ENCODE data around the gene F8A1. TPM values are rescaled to one million over a fixed set of nuclear protein-coding genes. Genes with fewer than 3 reads are reported as not detected.
"Not testable (repeated sequence)": the region's sequence is repeated elsewhere in the genome, so short reads cannot be mapped to it uniquely, and the experiment has no call there.

The F8A1 gene
- total and polyA plus RNA-seq, 2 of the 8 experiments (the other 6 are each of a cell fraction or from before 2014, with no cell fraction given), result 17.0 to 26.8 TPM

DNA sequence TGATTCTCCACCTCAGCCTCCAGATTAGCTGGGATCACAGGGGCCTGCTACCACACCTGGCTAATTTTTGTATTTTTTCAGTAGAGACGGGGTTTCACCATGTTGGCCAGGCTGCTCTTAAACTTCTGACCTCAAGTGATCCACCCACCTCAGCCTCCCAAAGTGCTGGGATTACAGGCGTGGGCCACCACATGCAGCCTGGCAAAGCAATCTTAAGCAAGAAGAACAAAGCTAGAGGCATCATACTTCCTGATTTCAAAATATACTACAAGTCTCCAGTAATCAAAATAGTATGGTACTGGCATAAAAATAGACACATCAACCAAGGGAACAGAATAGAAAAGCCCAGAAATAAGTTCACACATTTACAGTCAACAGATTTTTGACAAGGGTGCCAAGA, 12.8 kb upstream of the F8A1 start (continued):
- TF ChIP-seq CHD2 (IDR thresholded peaks at IDR 0.05; ENCODE audit: low read length), result no peak

DNA sequence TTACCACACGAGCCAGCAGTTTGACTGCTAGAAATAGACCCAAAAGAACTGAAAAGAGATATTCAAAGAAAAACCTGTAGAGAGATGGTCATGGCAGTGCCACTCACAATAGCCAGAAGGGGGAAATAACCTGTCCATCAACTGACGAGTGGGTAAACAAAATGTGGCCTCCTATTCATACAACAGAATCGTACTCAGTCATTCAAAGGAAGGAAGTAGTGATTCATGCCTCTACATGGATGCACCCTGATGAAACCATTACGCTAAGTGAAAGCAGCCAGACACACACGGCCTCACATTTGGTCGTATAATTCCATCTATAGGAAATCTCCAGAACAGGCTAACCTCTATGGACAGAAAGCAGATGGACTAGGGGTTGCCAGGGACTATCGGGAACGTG, 2.1 kb upstream of the F8A1 start:
- H3K18ac ChIP-seq (ENCODE audit: extremely low read depth, low read length); H3K9ac ChIP-seq (replicated peaks in 1 of 4; ENCODE audit: extremely low read depth in 1 of 4, low read depth in 3 of 4, low read length in 3 of 4); H3K79me1 ChIP-seq (ENCODE audit: low read depth, low read length); H3K14ac ChIP-seq (ENCODE audit: insufficient read length); H4K8ac ChIP-seq (ENCODE audit: extremely low read depth, insufficient read depth, low read length); H2AK5ac ChIP-seq (ENCODE audit: low read depth, low read length); CTCF ChIA-PET (ENCODE audit: partially characterized antibody); H3K23me2 ChIP-seq (ENCODE audit: low read depth, low read length); H2BK12ac ChIP-seq (ENCODE audit: low read depth, low read length); POLR2A ChIA-PET (ENCODE audit: partially characterized antibody); H3K4me1 ChIP-seq (replicated peaks in 1 of 4; ENCODE audit: control insufficient read depth in 3 of 4, insufficient read depth in 4 of 4, low read length in 3 of 4); H3K36me3 ChIP-seq (ENCODE audit: control insufficient read depth in 2 of 4, insufficient read depth in 4 of 4, low read length in 3 of 4); DNase-seq (ENCODE audit: low read depth in 1 of 2, low spot score in 2 of 2); H3K4me3 ChIP-seq (ENCODE audit: extremely low read depth in 1 of 4, insufficient read depth in 2 of 4, low read depth in 3 of 4, low read length in 4 of 4); H3K9me3 ChIP-seq (ENCODE audit: insufficient read depth in 2 of 2, low read depth in 1 of 2, low read length in 1 of 2); H2BK5ac ChIP-seq (ENCODE audit: low read depth, low read length); H2BK120ac ChIP-seq (replicated peaks; ENCODE audit: low read depth, low read length); H4K91ac ChIP-seq (replicated peaks; ENCODE audit: insufficient read length, low read length); H3K27ac ChIP-seq (ENCODE audit: low read depth, low read length); H2BK15ac ChIP-seq (ENCODE audit: low read length); H4K5ac ChIP-seq (ENCODE audit: insufficient read length, low read depth, low read length); H3K56ac ChIP-seq (replicated peaks; ENCODE audit: insufficient read length, low read depth, low read length); H3K27me3 ChIP-seq (replicated peaks in 1 of 4; ENCODE audit: control insufficient read depth in 3 of 4, extremely low read depth in 1 of 4, insufficient read depth in 3 of 4, low read length in 3 of 4); FAIRE-seq; H2BK20ac ChIP-seq (ENCODE audit: low read length); H2AFZ ChIP-seq (ENCODE audit: low read length); H3K4ac ChIP-seq (replicated peaks; ENCODE audit: insufficient read length, low read depth, low read length); H3K79me2 ChIP-seq (ENCODE audit: control insufficient read depth in 1 of 2, insufficient read depth in 2 of 2, low read length in 2 of 2); H4K20me1 ChIP-seq (replicated peaks in 1 of 2; ENCODE audit: control insufficient read depth in 1 of 2, insufficient read depth in 2 of 2, low read length in 2 of 2); H3K4me2 ChIP-seq (ENCODE audit: insufficient read depth in 1 of 2, low read depth in 2 of 2, low read length in 2 of 2); H3K23ac ChIP-seq (ENCODE audit: insufficient read length): not testable (repeated sequence)
- WGBS, 2 experiments (ENCODE audit: extremely low coverage in 1 of 2, insufficient coverage in 1 of 2, insufficient read length in 1 of 2, insufficient replicate concordance in 2 of 2, low coverage in 1 of 2, low lambda C conversion rate in 2 of 2, missing lambda C conversion rate in 1 of 2), result no CpG with 5 or more reads among the region's 8 CpGs

DNA sequence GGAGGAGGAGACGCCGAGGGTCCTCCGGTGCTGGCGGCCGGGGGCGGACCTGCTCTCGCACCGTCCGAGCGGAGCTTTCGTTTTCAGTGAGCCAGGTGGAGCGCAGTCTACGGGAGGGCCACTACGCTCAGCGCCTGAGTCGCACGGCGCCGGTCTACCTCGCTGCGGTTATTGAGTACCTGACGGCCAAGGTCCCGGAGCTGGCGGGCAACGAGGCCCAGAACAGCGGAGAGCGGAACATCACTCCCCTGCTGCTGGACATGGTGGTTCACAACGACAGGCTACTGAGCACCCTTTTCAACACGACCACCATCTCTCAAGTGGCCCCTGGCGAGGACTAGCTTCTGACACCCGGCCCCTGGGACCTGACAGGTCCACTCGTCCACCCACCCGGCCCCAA, 1.1 kb upstream of the F8A1 start:
- H3K9ac ChIP-seq (replicated peaks in 1 of 4; ENCODE audit: extremely low read depth in 1 of 4, low read depth in 3 of 4, low read length in 3 of 4); POLR2A ChIA-PET (ENCODE audit: partially characterized antibody); H2BK5ac ChIP-seq (ENCODE audit: low read depth, low read length); H3K23ac ChIP-seq (ENCODE audit: insufficient read length); H3K4me2 ChIP-seq (ENCODE audit: insufficient read depth in 1 of 2, low read depth in 2 of 2, low read length in 2 of 2); H2BK15ac ChIP-seq (ENCODE audit: low read length); H3K79me1 ChIP-seq (ENCODE audit: low read depth, low read length); H3K4ac ChIP-seq (replicated peaks; ENCODE audit: insufficient read length, low read depth, low read length); H4K20me1 ChIP-seq (replicated peaks in 1 of 2; ENCODE audit: control insufficient read depth in 1 of 2, insufficient read depth in 2 of 2, low read length in 2 of 2); H3K14ac ChIP-seq (ENCODE audit: insufficient read length); H3K23me2 ChIP-seq (ENCODE audit: low read depth, low read length); H3K27ac ChIP-seq (ENCODE audit: low read depth, low read length); H4K91ac ChIP-seq (replicated peaks; ENCODE audit: insufficient read length, low read length); H3K4me1 ChIP-seq (replicated peaks in 1 of 4; ENCODE audit: control insufficient read depth in 3 of 4, insufficient read depth in 4 of 4, low read length in 3 of 4); H2BK120ac ChIP-seq (replicated peaks; ENCODE audit: low read depth, low read length); H4K5ac ChIP-seq (ENCODE audit: insufficient read length, low read depth, low read length); H2BK20ac ChIP-seq (ENCODE audit: low read length); H2BK12ac ChIP-seq (ENCODE audit: low read depth, low read length); H3K9me3 ChIP-seq (ENCODE audit: insufficient read depth in 2 of 2, low read depth in 1 of 2, low read length in 1 of 2); H3K36me3 ChIP-seq (ENCODE audit: control insufficient read depth in 2 of 4, insufficient read depth in 4 of 4, low read length in 3 of 4); H3K4me3 ChIP-seq (ENCODE audit: extremely low read depth in 1 of 4, insufficient read depth in 2 of 4, low read depth in 3 of 4, low read length in 4 of 4); H3K27me3 ChIP-seq (replicated peaks in 1 of 4; ENCODE audit: control insufficient read depth in 3 of 4, extremely low read depth in 1 of 4, insufficient read depth in 3 of 4, low read length in 3 of 4); H2AK5ac ChIP-seq (ENCODE audit: low read depth, low read length); H3K79me2 ChIP-seq (ENCODE audit: control insufficient read depth in 1 of 2, insufficient read depth in 2 of 2, low read length in 2 of 2); CTCF ChIA-PET (ENCODE audit: partially characterized antibody); H3K18ac ChIP-seq (ENCODE audit: extremely low read depth, low read length); FAIRE-seq; H3K56ac ChIP-seq (replicated peaks; ENCODE audit: insufficient read length, low read depth, low read length); H4K8ac ChIP-seq (ENCODE audit: extremely low read depth, insufficient read depth, low read length); DNase-seq (ENCODE audit: low read depth in 1 of 2, low spot score in 2 of 2); H2AFZ ChIP-seq (ENCODE audit: low read length): not testable (repeated sequence)
- WGBS, 2 experiments (ENCODE audit: extremely low coverage in 1 of 2, insufficient coverage in 1 of 2, insufficient read length in 1 of 2, insufficient replicate concordance in 2 of 2, low coverage in 1 of 2, low lambda C conversion rate in 2 of 2, missing lambda C conversion rate in 1 of 2), result no CpG with 5 or more reads among the region's 33 CpGs

Data from H1 (cell line).